ENCODE measurements around the gene MAPK6. TPM values are rescaled to one million over a fixed set of nuclear protein-coding genes. Genes with fewer than 3 reads are reported as not detected.

Gene MAPK6
- total RNA-seq, 1 experiment from 2014 or later: 83.2 TPM

GRCh38 chr15:52115598-52116427 is 96.8 kb downstream of the MAPK6 start (continued):
- TF ChIP-seq ZNF532 (CRISPR knock-in tag; IDR thresholded peaks at IDR 0.05; ENCODE audit: borderline replicate concordance): no peak
- no peak for TF ChIP-seq ZBTB21 (CRISPR knock-in tag; IDR thresholded peaks at IDR 0.05; ENCODE audit: borderline replicate concordance)
- no peak for TF ChIP-seq E2F1 (CRISPR knock-in tag; IDR thresholded peaks at IDR 0.05)
- no peak for TF ChIP-seq TEAD1 (CRISPR knock-in tag; IDR thresholded peaks at IDR 0.05)
- TF ChIP-seq FOXJ3 (CRISPR knock-in tag; IDR thresholded peaks at IDR 0.05; ENCODE audit: borderline replicate concordance): no peak

Other genes starting within 250 kb of the MAPK6 start
- gene TMOD3, start 189.6 kb upstream of the MAPK6 start, total RNA-seq (2021): 37.0 to 40.6 TPM (median 38.8 TPM) in 3 replicates
- gene LEO1, start 47.4 kb upstream of the MAPK6 start, total RNA-seq (2021): 24.9 to 28.4 TPM (median 25.0 TPM) in 3 replicates
- 0.37 to 1.4 TPM (median 0.80 TPM) in 3 replicates for gene BCL2L10, start 93.6 kb downstream of the MAPK6 start, total RNA-seq (2021)
- 37.0 to 48.2 TPM (median 41.4 TPM) in 3 replicates for gene GNB5, start 172.2 kb downstream of the MAPK6 start, total RNA-seq (2021)

Measured in WTC11 (cell line).